Upper lobe of right lung (tissue), 1 donor: ENCODE results near the gene KCNJ9. TPM values are rescaled to one million over a fixed set of nuclear protein-coding genes. Genes with fewer than 3 reads are reported as not detected.

Source experiments
- ATAC-seq: fragments of 200-7000 bp; cut with Tn5 transposase; one replicate; pipeline ENCODE4 v1.9.1; 2020; ENCODE audit warnings: mild to moderate bottlenecking, moderate library complexity
- DNase-seq: peaks from one replicate; pipeline ENCODE4 v3.0.0-alpha.2; 2020
- H3K27ac ChIP-seq: fragments of 200-600 bp; one replicate; pipeline ENCODE4 v1.8.0; 2022
- H3K27me3 ChIP-seq: fragments of 200-600 bp; one replicate; pipeline ENCODE4 v1.8.0; 2022; ENCODE audit warnings: mild to moderate bottlenecking
- H3K36me3 ChIP-seq: fragments of 200-600 bp; one replicate; pipeline ENCODE4 v1.8.0; 2022
- H3K4me1 ChIP-seq: fragments of 200-600 bp; one replicate; pipeline ENCODE4 v1.8.0; 2022
- H3K4me3 ChIP-seq: fragments of 200-600 bp; one replicate; pipeline ENCODE4 v1.8.0; 2022; ENCODE audit warnings: mild to moderate bottlenecking
- H3K9me3 ChIP-seq: fragments of 200-600 bp; one replicate; pipeline ENCODE4 v1.8.0; 2022
- intact Hi-C: fragments of 100-400 bp; cut with DNase I; formaldehyde crosslinking; loops from one replicate; pipeline ENCODE4 v1.11.0; 2022
- total RNA-seq: library from RNA; stranded (reverse); fragmentation: NEBNext Ultra II Directional; extraction: Animal tissue kit (Norgen Biotek cat#: 25700); gene quantifications from one replicate; pipeline ENCODE4 v1.2.1, GENCODE V29; 2021
- TF ChIP-seq, protein P1 (sequence below): fragments of 200-600 bp; IDR thresholded peaks from one replicate; pipeline ENCODE4 v1.8.0; 2022; ENCODE audit warnings: antibody characterized with exemption
- donor health status: DM: no; HTN: yes; CAD: no; lungs with severe emphysema.

KCNJ9 gene
- total RNA-seq, 1 donor from 2014 or later = not detected

DNA sequence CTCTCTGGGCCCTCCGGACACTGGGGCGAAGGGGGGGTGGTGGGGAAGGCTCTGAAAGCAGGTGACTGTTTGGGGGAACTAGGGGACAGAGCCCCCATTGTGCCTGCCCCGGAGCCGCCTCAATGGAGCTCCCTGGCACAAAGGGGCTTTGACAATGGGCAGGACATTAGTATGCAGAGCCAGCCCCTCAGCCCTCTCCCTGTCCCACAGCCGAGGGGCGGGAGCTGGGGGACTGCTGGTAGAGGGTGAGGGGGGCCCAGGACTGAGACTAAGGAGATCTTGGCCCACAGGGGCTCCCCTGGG lies 19.2 kb upstream of the KCNJ9 start:
- ATAC-seq (no peak), DNase-seq (peak; percentile 55)
- H3K27ac ChIP-seq = no peak overlapping the region

DNA sequence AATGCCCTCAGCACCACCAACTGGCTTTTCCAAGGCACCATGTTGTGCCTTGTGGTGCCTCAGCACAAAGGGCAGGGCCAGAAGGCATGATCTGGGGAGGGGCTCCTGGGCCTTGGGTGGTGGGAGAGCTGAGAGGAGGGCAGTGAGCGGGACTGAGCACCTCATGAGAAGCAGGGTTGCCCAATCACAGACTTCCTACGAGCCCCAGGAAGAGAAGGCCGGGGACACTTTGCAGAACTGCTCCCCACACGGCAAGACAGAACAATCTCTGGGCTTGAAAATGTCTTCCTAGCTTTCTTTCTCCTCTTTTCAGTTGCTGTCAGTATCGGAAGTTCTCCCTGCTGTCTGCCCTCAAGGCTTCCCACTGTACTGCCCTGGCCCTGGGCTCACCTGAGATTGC lies 18.2 kb upstream of the KCNJ9 start:
- ATAC-seq (peak; percentile 38), DNase-seq (peak; percentile 43)
- Histone ChIP-seq H3K4me3 (no peak overlapping the region), H3K36me3 (no peaks in the 10 kb centered on the region), H3K4me1 (no peaks in the 10 kb centered on the region), H3K27me3 (peaks cover 11% of the 10 kb centered on the region), H3K9me3 (no peaks in the 10 kb centered on the region), H3K27ac (no peak overlapping the region)
- TF ChIP-seq, protein P1, sequence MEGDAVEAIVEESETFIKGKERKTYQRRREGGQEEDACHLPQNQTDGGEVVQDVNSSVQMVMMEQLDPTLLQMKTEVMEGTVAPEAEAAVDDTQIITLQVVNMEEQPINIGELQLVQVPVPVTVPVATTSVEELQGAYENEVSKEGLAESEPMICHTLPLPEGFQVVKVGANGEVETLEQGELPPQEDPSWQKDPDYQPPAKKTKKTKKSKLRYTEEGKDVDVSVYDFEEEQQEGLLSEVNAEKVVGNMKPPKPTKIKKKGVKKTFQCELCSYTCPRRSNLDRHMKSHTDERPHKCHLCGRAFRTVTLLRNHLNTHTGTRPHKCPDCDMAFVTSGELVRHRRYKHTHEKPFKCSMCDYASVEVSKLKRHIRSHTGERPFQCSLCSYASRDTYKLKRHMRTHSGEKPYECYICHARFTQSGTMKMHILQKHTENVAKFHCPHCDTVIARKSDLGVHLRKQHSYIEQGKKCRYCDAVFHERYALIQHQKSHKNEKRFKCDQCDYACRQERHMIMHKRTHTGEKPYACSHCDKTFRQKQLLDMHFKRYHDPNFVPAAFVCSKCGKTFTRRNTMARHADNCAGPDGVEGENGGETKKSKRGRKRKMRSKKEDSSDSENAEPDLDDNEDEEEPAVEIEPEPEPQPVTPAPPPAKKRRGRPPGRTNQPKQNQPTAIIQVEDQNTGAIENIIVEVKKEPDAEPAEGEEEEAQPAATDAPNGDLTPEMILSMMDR = no peak
- intact Hi-C loops = no loop called here

More for the DNA sequence above, 19.2 kb upstream of the KCNJ9 start:
- H3K36me3 ChIP-seq = no peaks in the 10 kb centered on the region
- TF ChIP-seq, protein P1 = no peak
- intact Hi-C loops = no loop called here
- H3K4me1 ChIP-seq = no peaks in the 10 kb centered on the region
- H3K27me3 ChIP-seq = peaks cover 11% of the 10 kb centered on the region
- H3K9me3 ChIP-seq = no peaks in the 10 kb centered on the region
- H3K4me3 ChIP-seq = no peak overlapping the region

DNA sequence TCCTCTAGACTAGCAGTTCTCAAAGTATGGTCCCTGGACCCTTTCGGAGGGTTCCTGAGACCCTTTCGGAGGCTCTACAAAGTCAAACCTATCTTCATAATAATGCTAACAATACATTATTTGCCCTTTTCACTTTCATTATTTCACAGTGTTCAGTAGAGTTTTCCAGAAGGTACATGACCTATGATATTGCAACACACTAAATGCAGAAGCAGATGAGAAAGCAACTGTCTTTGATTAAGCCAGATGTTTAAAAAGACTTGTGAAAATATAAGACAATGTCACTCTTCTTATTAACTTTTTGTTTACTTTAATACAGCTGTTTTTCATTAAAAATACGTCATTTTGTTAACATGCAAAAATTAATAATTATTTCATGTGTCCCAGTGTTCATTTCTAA lies 17.2 kb upstream of the KCNJ9 start:
- TF ChIP-seq, protein P1 = no peak
- no peak for ATAC-seq
- H3K9me3 ChIP-seq = no peaks in the 10 kb centered on the region
- intact Hi-C loops = no loop called here
- peaks cover 11% of the 10 kb centered on the region for H3K27me3 ChIP-seq
- H3K27ac ChIP-seq = no peak overlapping the region
- H3K4me3 ChIP-seq = no peak overlapping the region
- no peaks in the 10 kb centered on the region for H3K4me1 ChIP-seq
- H3K36me3 ChIP-seq = no peaks in the 10 kb centered on the region
- no peak for DNase-seq

DNA sequence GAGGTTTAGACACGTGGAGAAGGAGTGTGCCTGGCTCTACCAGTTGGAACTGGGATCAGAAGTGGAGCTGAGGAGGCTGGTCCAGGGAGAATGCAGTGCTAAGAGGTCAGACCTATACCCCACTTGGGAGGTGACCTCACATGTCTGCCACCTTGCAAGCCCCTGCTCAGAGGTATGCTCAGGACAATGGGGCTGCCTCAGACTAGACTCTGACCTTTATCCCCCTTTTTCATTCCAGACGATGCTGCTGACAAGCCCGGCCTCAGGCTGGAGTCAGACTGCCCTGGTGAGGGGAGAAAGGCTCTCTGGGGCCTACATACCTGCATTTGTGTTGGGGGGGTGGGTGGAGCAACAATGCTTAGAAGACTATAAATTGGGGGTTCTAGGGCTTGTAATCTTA lies 16.6 kb upstream of the KCNJ9 start:
- TF ChIP-seq, protein P1 = no peak
- Histone ChIP-seq H3K27ac (no peak overlapping the region), H3K4me3 (no peak overlapping the region), H3K27me3 (peaks cover 11% of the 10 kb centered on the region), H3K9me3 (no peaks in the 10 kb centered on the region), H3K36me3 (no peaks in the 10 kb centered on the region), H3K4me1 (no peaks in the 10 kb centered on the region)
- ATAC-seq (no peak), DNase-seq (no peak)
- intact Hi-C loops = no loop called here

DNA sequence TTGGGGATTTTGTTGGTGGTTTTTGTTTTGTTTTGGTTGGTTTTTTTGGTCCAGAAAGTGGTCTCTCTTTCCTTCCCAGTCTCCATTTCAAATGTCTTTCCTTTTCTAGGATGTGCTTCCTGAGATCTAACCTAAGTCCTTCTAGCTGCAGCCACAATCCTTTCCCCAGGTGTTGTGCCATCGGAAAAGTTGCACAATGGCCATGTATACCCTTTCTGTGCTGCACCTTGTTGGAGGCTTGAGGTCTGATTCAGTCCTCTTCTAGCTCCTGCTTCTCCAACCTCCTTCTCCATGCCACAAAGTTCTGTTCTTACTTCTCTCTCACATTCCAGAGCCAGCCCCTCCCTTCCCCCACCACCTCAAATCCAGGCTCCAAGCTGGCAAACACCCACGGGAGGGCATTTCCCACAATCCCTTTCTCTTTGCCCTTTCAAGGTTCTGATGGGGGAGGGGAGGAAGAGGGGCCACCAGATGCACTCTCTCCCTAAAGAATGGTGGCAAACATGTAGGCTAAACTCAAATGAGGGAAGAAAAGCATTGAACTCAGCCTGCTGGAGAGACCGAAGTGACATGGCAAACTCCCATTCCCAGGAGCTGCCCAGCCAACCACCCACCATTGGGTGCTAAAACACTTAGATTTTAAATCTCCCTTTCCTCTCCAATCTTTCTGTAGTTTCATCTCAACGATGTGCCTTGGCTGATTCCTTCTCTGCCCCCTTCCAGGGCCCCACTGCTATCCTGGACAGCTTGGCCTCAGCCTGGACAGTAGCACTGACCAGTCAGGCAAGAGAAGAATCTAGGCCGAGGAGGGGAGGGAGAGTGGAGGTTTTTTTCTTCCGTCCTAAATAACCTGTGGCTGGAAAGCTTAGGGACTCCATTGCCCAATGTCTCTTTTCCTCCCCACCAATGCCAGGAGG lies 14.3 kb upstream of the KCNJ9 start:
- H3K4me3 ChIP-seq = no peak overlapping the region
- H3K9me3 ChIP-seq = no peaks in the 10 kb centered on the region
- peaks cover 8% of the 10 kb centered on the region for H3K27me3 ChIP-seq
- no peak for ATAC-seq
- intact Hi-C loops = no loop called here
- H3K27ac ChIP-seq = no peak overlapping the region
- H3K36me3 ChIP-seq = no peaks in the 10 kb centered on the region
- TF ChIP-seq, protein P1 = no peak
- DNase-seq = no peak
- peaks cover 5% of the 10 kb centered on the region for H3K4me1 ChIP-seq
